ENCODE measurements around the gene TRAF2. TPM values are rescaled to one million over a fixed set of nuclear protein-coding genes. Genes with fewer than 3 reads are reported as not detected.
A peak's percentile ranks its signal among the peaks of the same experiment; 100 is the strongest.

TRAF2 gene
- total and polyA plus RNA-seq, 2 of the 13 experiments (the other 11 are each of a cell fraction or from before 2014, with no cell fraction given) = 12.4 to 13.6 TPM

DNA sequence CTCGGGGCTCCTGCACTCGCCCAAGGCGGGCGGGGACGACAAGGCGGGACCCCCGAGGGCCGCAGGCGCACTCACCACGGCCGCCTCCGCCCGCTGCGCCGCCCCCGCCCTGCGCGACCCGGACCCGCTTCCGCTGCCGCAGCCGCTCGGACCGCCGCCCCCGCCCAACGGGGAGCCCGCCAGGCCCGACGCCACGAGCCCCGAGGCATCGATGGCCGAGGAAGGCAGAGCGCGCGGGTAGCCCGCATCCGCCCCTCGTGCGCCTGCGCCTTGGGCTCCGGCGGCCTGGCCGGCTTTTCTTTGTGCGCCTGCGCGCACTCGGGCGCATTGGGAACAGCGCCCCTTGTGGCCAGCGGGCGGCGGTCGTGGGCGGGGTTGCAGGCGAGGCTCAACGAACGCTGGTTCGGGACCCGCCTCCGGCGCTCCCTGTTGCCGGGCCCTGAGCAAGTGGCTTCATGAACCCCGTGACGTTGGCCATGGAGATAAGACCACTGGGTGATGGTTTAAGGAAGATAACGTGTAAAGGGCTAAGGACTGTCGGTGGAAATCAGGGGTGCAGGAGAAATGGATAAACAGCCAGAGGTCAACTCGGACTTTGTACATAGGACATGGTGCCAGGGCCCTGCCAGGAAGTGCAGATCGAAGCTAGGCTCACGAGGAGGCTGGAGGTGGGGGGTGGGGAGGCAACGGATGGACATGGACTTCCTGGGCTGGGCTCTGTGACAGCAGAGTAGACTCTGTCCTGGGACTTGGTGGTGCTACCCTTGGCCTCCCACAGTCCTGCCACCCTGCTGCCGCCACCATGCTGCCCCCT, 58.4 kb downstream of the TRAF2 start, which contains the start of the genes C8G and FBXW5 (continued):
- TF ChIP-seq, protein P1, sequence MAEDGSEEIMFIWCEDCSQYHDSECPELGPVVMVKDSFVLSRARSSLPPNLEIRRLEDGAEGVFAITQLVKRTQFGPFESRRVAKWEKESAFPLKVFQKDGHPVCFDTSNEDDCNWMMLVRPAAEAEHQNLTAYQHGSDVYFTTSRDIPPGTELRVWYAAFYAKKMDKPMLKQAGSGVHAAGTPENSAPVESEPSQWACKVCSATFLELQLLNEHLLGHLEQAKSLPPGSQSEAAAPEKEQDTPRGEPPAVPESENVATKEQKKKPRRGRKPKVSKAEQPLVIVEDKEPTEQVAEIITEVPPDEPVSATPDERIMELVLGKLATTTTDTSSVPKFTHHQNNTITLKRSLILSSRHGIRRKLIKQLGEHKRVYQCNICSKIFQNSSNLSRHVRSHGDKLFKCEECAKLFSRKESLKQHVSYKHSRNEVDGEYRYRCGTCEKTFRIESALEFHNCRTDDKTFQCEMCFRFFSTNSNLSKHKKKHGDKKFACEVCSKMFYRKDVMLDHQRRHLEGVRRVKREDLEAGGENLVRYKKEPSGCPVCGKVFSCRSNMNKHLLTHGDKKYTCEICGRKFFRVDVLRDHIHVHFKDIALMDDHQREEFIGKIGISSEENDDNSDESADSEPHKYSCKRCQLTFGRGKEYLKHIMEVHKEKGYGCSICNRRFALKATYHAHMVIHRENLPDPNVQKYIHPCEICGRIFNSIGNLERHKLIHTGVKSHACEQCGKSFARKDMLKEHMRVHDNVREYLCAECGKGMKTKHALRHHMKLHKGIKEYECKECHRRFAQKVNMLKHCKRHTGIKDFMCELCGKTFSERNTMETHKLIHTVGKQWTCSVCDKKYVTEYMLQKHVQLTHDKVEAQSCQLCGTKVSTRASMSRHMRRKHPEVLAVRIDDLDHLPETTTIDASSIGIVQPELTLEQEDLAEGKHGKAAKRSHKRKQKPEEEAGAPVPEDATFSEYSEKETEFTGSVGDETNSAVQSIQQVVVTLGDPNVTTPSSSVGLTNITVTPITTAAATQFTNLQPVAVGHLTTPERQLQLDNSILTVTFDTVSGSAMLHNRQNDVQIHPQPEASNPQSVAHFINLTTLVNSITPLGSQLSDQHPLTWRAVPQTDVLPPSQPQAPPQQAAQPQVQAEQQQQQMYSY (CRISPR knock-in tag; IDR thresholded peaks at IDR 0.05) = no peak
- TF ChIP-seq BRD4 (CRISPR knock-in tag; IDR thresholded peaks at IDR 0.05) (no peak), HES4 (CRISPR knock-in tag; IDR thresholded peaks at IDR 0.05; ENCODE audit: borderline replicate concordance) (no peak), RAD51 (IDR thresholded peaks at IDR 0.05; ENCODE audit: borderline replicate concordance) (no peak), SIX4 (CRISPR knock-in tag; IDR thresholded peaks at IDR 0.05) (no peak), KLF6 (CRISPR knock-in tag; IDR thresholded peaks at IDR 0.05) (0 out of 2 replicates have a peak, but pooled peaks have one; percentile 50), PHF5A (CRISPR knock-in tag; IDR thresholded peaks at IDR 0.05; ENCODE audit: low read depth, unreplicated experiment) (peak; percentile 63), ZMYM2 (CRISPR knock-in tag; IDR thresholded peaks at IDR 0.05) (peak; percentile 98), CHD4 (IDR thresholded peaks at IDR 0.05; ENCODE audit: borderline replicate concordance, low read length) (peak; percentile 95), HMG20B (CRISPR knock-in tag; conservative IDR thresholded peaks at IDR 0.05) (no peak), ZNF839 (CRISPR knock-in tag; IDR thresholded peaks at IDR 0.05; ENCODE audit: borderline replicate concordance) (no peak), ZFP36L2 (CRISPR knock-in tag; IDR thresholded peaks at IDR 0.05) (no peak), MLLT10 (CRISPR knock-in tag; IDR thresholded peaks at IDR 0.05) (no peak), ZNF234 (CRISPR knock-in tag; conservative IDR thresholded peaks at IDR 0.05) (no peak), RARG (CRISPR knock-in tag; IDR thresholded peaks at IDR 0.05; ENCODE audit: low read depth) (peak; percentile 77; the same call in 1 of the 2 replicates), POLR2A (IDR thresholded peaks at IDR 0.05; ENCODE audit: insufficient read depth in 1 of 2, low read depth in 2 of 2, low read length in 2 of 2) (no peak), SPEN (CRISPR knock-in tag; IDR thresholded peaks at IDR 0.05; ENCODE audit: low read depth) (peak; percentile 75; the same call in 1 of the 2 replicates), XBP1 (CRISPR knock-in tag; IDR thresholded peaks at IDR 0.05) (no peak), ZNF329 (CRISPR knock-in tag; IDR thresholded peaks at IDR 0.05; ENCODE audit: low read depth) (peak; percentile 65; the same call in 1 of the 2 replicates)
- TF ChIP-seq, protein P2, sequence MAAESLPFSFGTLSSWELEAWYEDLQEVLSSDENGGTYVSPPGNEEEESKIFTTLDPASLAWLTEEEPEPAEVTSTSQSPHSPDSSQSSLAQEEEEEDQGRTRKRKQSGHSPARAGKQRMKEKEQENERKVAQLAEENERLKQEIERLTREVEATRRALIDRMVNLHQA (CRISPR knock-in tag; IDR thresholded peaks at IDR 0.05) = no peak
- TF ChIP-seq, protein P3, sequence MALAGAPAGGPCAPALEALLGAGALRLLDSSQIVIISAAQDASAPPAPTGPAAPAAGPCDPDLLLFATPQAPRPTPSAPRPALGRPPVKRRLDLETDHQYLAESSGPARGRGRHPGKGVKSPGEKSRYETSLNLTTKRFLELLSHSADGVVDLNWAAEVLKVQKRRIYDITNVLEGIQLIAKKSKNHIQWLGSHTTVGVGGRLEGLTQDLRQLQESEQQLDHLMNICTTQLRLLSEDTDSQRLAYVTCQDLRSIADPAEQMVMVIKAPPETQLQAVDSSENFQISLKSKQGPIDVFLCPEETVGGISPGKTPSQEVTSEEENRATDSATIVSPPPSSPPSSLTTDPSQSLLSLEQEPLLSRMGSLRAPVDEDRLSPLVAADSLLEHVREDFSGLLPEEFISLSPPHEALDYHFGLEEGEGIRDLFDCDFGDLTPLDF (CRISPR knock-in tag; IDR thresholded peaks at IDR 0.05) = peak; percentile 84
- TF ChIP-seq, protein P4, sequence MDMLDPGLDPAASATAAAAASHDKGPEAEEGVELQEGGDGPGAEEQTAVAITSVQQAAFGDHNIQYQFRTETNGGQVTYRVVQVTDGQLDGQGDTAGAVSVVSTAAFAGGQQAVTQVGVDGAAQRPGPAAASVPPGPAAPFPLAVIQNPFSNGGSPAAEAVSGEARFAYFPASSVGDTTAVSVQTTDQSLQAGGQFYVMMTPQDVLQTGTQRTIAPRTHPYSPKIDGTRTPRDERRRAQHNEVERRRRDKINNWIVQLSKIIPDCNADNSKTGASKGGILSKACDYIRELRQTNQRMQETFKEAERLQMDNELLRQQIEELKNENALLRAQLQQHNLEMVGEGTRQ (IDR thresholded peaks at IDR 0.05; ENCODE audit: low read depth, low read length) = no peak
- TF ChIP-seq, protein P4 (CRISPR knock-in tag; IDR thresholded peaks at IDR 0.05; ENCODE audit: borderline replicate concordance) = no peak
- TF ChIP-seq, protein P5, sequence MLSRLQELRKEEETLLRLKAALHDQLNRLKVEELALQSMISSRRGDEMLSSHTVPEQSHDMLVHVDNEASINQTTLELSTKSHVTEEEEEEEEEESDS (CRISPR knock-in tag; IDR thresholded peaks at IDR 0.05; ENCODE audit: borderline replicate concordance) = no peak
